Renal cortex interstitium (tissue), 11 donors: Measurements from ENCODE around the gene RNF112. TPM values are rescaled to one million over a fixed set of nuclear protein-coding genes. Genes with fewer than 3 reads are reported as not detected.
"Not testable (repeated sequence)": the region's sequence is repeated elsewhere in the genome, so short reads cannot be mapped to it uniquely, and the experiment has no call there.

ENCODE experiments used
- DNase-seq, 11 donors: peaks; one replicate each; pipeline ENCODE4 v3.0.0-alpha.2; 2013; ENCODE audit warnings: low read depth in 9 of 11, low spot score in 4 of 11; ENCODE audit errors: extremely low read depth in 1 of 11
- polyA plus RNA-seq, 3 donors: library from polyadenylated mRNA; unstranded; fragments of 120-200 nt; gene quantifications; one replicate each; pipeline ENCODE4 v1.2.1, GENCODE V29; 2013; ENCODE audit not compliant: insufficient read length in 3 of 3

The RNF112 gene
- polyA plus RNA-seq, 3 donors = 0.70 to 1.7 (median 1.4) TPM

DNA sequence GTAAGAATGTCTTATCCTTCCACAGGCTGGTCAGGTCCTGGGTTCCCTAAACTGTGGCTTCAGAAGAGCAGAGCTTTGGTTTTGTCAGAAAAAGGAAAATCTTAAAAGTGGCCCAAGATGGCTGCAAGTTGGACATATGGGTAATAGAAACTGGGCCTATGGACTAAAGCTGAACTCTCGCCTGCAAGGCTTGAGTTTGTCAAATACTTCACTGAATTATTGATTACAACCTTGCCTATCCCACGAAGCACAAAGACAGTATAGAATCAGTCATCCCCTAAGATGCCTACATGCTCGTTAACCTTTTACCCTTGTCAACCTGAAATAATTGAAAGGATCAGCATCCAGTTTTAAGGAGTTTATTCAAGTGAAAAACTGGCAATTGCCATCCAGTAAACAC lies 20.7 kb downstream of the RNF112 start:
- no peak for DNase-seq

DNA sequence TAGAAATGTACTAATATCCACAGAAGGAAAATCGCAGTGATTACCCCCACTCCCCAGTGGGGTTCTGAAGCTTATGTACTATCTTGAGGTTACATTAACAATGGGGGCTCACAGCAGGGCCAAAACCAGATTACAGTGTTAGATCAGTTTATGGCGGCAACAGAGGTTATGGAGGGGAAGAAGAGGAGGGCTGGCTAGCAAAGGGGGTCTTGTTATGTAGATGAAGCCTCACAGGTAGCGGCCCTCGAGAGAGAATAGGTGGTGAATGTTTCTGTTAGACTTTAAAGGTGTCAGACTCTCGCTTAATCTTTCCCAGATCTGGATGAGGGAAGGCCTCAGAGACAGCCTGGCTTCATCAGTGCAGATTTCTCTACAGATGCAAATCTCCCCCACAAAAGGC lies 22.2 kb downstream of the RNF112 start:
- no peak for DNase-seq

- no peak for DNase-seq
Observed at GRCh38 chr17:19433727-19434340, 22.8 kb downstream of the RNF112 start.

DNA sequence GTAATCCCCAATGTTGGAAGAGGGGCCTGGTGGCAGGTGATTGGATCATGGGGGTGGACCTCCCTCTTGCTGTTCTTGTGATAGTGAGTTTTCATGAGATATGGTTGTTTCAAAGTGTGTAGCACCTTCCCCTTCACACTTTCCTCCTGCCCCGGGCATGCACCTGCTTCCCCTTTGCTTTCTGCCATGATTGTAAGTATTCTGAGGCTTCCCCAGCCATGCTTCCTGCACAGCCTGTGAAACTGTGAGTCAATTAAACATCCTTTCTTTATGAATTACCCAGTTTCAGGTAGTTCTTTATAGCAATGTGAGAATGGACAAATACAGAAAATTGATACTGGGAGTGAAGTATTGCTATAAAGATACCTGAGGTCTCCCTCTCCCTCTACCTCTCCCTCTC lies 29.4 kb downstream of the RNF112 start:
- no peak for DNase-seq

DNA sequence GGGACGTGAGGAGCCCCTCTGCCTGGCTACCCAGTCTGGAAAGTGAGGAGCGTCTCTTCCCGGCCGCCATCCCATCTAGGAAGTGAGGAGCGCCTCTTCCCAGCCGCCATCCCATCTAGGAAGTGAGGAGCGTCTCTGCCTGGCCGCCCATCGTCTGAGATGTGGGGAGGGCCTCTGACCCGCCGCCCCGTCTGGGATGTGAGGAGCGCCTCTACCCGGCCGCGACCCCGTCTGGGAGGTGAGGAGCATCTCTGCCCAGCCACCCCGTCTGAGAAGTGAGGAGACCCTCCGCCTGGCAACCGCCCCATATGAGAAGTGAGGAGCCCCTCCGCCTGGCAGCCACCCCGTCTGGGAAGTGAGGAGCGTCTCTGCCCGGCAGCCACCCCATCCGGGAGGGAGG lies 30.3 kb downstream of the RNF112 start:
- not testable (repeated sequence) for DNase-seq

- no peak for DNase-seq
Observed at GRCh38 chr17:19442731-19443130, 31.7 kb downstream of the RNF112 start.

- no peak for DNase-seq
Observed at GRCh38 chr17:19443148-19443547, 32.1 kb downstream of the RNF112 start.

DNA sequence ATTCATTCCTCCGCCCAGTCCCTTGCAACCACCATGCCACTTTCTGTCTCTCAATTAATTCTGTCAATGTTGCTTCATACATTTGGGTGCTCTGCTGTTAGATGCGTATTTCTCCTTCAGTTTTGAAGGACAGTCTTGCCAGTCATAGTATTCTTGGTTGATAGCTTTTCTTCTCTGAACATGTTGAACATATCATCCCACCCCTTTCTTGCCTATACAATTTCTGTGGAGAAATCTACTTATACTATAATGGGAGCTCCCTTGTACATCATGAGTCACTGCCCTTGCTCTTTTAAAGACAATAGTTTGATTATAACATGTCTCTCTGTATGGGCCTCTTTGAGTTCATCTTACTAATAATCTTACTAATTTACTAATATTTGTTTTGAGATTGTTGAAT lies 34.1 kb downstream of the RNF112 start:
- DNase-seq = no peak

DNA sequence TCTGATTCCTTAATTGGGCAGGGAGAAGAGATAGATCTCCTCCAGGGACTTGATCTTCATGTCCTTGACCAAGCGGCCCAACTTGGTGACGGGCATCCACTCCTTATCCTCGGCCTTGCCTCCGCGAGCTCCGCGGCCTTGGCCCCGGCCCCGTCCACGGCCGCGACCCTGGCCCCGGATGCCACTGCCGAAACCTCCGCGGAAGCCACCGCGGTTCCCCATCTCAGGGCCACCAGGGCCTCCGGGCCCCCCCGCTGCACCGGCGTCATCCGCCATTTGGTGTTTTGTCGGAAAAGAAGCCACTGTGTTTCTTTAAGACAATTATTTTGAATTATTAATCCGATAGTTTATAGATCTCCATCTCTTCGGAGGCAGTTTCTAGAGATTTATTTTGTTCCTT lies 35.5 kb downstream of the RNF112 start:
- not testable (repeated sequence) for DNase-seq

DNA sequence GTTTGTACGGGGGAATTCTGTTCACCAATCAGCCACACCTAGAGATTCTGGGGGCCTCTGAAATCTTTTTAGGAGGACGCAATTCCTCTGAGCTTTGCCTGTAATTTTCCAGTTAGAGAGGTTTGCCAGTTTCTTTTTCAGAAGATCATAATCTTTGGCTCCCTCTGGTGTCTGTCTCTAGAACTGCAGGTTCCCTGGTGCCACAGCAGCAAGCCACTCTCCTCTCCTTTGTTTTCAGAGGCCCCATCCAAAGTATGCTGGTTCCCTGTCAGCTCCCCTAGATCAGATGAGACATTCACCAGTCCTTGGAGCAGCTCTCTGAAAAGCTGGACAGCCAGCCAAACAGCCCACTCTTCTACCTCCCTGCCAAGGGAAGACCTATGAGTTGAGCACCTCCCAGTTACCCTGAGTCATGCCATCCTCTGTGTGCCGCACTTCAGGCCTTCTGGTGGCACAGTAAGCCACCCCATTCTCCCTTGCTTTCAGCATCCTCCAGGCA lies 36.1 kb downstream of the RNF112 start:
- DNase-seq = peak in 9 of 11 donors; percentile 64 to 85 (median 77)

- peak; percentile 72 to 96 (median 90) for DNase-seq
Observed at GRCh38 chr17:19448341-19449268, 37.6 kb downstream of the RNF112 start.

DNA sequence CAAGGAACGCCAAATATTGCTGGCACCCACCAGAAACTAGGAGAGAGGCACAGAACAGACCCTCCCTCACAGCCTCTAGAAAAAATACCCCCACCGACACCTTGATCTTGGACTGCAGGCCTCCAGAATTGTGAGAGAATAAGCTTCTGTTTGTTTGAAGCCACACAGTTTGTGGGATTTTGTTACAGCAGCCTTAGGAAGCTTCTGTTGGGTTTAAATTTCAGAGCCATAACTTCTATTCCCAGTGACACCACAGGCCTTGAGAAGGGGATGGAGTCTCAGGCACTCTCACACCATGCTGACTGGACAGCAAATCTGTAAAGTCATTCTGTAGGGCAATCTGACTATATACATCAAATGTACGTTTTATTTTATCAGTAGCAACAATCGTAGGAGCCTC lies 38.6 kb downstream of the RNF112 start:
- no peak for DNase-seq

DNA sequence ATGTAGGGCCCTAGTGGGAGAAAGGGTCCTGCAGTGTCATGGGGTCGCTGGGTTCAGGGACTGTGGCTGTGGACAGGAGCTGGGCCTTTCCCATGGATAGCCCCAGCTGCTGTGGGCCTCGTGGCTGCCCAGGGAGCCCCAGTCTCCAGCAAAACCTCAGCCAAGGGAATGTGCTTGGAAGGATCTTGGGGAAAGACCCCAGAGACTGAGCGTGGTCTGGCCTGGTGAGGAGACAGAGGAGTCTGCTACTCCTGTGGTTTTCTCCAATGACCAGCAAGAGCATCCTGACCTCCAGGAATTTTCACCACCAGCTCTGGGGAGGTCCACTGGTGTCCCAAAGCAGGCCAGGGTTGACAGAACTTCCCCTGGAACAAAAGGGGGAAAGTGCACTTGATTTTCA lies 42.3 kb downstream of the RNF112 start:
- no peak for DNase-seq

DNA sequence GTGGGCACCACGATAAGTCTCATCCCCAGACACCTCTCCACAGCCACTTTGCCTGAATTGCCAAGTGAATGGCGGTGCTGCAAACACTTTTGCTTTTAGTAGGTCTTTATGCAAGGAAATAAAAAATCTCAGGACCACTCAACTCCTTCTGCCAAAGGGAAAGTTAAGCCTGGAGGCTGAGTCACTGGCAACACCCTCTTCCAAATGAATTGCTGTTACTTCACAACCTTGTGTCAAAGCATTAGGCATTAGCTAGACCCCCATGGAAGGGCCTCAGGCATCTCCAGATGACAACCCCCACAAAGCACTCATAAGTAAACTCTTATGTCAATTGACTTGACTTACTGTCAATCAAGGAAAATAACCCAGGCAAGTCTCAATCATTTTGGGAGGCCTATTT lies 43.0 kb downstream of the RNF112 start:
- no peak for DNase-seq

- DNase-seq = no peak
Observed at GRCh38 chr17:19456016-19456927, 45.2 kb downstream of the RNF112 start.

- no peak for DNase-seq
Observed at GRCh38 chr17:19457046-19457445, 46.0 kb downstream of the RNF112 start.

DNA sequence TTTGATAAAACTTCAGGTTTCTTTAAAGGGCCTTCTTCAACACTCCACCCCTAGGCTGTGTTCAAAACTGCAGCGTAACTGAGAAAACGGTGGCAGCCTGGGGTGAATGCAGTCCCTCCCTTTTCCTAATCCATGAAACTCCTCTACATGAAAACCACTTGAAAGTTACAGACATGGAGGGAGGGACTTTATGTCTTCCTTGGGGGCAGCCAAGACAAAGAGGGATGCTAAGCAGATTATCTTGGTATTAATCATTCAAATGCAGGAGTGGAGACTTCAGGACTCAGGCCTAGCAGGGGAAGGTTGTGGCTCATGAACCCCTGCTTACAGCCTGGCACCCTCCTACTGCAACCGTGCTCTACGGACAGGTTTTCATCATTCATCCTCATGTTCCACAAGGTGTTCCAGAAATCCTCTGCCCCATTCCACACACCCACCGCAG lies 46.8 kb downstream of the RNF112 start:
- no peak for DNase-seq

DNA sequence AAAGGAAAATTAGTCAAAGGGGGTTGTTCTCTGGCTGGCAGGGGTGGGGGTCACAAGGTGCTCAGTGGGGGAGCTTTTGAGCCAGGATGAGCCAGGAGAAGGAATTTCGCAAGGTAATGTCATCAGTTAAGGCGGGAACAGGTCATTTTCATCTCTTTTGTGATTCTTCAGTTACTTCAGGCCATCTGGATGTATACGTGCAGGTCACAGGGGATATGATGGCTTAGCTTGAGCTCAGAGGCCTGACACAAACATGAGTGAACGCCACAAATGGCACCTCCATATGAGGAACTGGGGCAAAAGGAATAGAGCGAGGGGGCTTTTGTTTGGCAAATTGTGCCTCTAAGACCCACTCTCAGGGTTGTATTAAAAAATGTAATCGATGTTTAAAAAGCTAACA lies 47.4 kb downstream of the RNF112 start:
- not testable (repeated sequence) for DNase-seq

DNA sequence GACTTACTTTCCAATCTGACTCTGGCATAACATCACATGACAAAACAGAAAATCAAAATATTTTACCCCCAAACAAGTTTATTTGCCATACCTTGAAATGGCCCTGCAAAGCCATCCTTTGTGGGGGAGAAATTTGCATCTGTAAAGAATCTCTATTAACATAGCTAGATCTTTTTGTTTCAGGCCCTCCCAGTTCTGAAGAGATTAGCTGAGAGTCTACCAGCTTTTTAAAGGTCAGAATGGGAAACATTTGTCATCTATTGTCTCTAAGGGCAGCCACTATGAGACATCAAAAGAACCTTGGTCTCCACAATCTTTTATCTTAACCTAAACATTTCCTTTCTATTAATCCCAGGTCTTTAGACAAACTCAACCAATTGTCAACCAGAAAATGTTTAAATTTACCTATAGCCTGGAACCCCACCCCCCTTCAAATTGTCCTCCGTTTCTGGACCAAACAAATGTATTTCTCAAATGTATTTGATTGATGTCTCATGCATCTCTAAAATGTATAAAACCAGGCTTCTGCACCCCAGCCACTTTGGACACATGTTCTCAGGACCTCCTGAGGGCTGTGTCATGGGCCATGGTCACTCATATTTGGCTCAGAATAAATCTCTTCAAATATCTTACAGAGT lies 48.1 kb downstream of the RNF112 start:
- DNase-seq = not testable (repeated sequence)
